ENCODE results near the gene AP1S1. TPM values are rescaled to one million over a fixed set of nuclear protein-coding genes. Genes with fewer than 3 reads are reported as not detected.
"Not testable (repeated sequence)": the region's sequence is repeated elsewhere in the genome, so short reads cannot be mapped to it uniquely, and the experiment has no call there.

Gene AP1S1
- total RNA-seq, 1 donor from 2014 or later: 10.7 TPM

GRCh38 chr7:101200504-101200861, 46.2 kb downstream of the AP1S1 start:
- Histone ChIP-seq H3K36me3 (no peaks in the 10 kb centered on the region), H3K4me3 (no peak overlapping the region), H3K27me3 (ENCODE audit: low read depth) (peaks cover 86% of the 10 kb centered on the region), H3K4me1 (peaks cover 10% of the 10 kb centered on the region), H3K27ac (replicated peaks) (no peak overlapping the region), H3K9me3 (replicated peaks) (no peaks in the 10 kb centered on the region)
- intact Hi-C loops (cut with micrococcal nuclease): no loop called here
- no peak for DNase-seq
- no peak for TF ChIP-seq CTCF (IDR thresholded peaks at IDR 0.05; ENCODE audit: borderline replicate concordance)

- Histone ChIP-seq H3K9me3 (replicated peaks) (no peaks in the 10 kb centered on the region), H3K4me1 (peaks cover 10% of the 10 kb centered on the region), H3K4me3 (peak within 1 kb of the TSS; percentile 42), H3K27ac (replicated peaks) (no peak within 1 kb of the TSS), H3K27me3 (ENCODE audit: low read depth) (peaks cover 80% of the 10 kb centered on the region), H3K36me3 (peaks cover 4% of the 10 kb centered on the region)
- DNase-seq: no peak
- intact Hi-C loops (cut with micrococcal nuclease): no loop called here
- no peak for TF ChIP-seq CTCF (IDR thresholded peaks at IDR 0.05; ENCODE audit: borderline replicate concordance)
Measured at GRCh38 chr7:101200862-101201599, 46.8 kb downstream of the AP1S1 start, which contains the start of gene MOGAT3. Gene MOGAT3, minus strand, starts transcription at chr7:101201036. Its CDS starts 182 bp downstream, at chr7:101200854.

- no peak for TF ChIP-seq CTCF (IDR thresholded peaks at IDR 0.05; ENCODE audit: borderline replicate concordance)
- H3K9me3 ChIP-seq (replicated peaks): no peaks in the 10 kb centered on the region
- DNase-seq: no peak
- intact Hi-C loops (cut with micrococcal nuclease): no loop called here
- no peak overlapping the region for H3K27ac ChIP-seq (replicated peaks)
- peaks cover 10% of the 10 kb centered on the region for H3K4me1 ChIP-seq
- peaks cover 71% of the 10 kb centered on the region for H3K27me3 ChIP-seq (ENCODE audit: low read depth)
- peaks cover 8% of the 10 kb centered on the region for H3K36me3 ChIP-seq
- peak overlapping the region; percentile 42 for H3K4me3 ChIP-seq
Measured at GRCh38 chr7:101201695-101202602, 47.7 kb downstream of the AP1S1 start.

GRCh38 chr7:101202603-101202918, 48.3 kb downstream of the AP1S1 start:
- peaks cover 10% of the 10 kb centered on the region for H3K4me1 ChIP-seq
- no peak for DNase-seq
- H3K9me3 ChIP-seq (replicated peaks): no peaks in the 10 kb centered on the region
- peaks cover 12% of the 10 kb centered on the region for H3K36me3 ChIP-seq
- H3K27ac ChIP-seq (replicated peaks): no peak overlapping the region
- intact Hi-C loops (cut with micrococcal nuclease): no loop called here
- H3K4me3 ChIP-seq: no peak overlapping the region
- H3K27me3 ChIP-seq (ENCODE audit: low read depth): peaks cover 66% of the 10 kb centered on the region
- no peak for TF ChIP-seq CTCF (IDR thresholded peaks at IDR 0.05; ENCODE audit: borderline replicate concordance)

GRCh38 chr7:101203740-101204738, 49.8 kb downstream of the AP1S1 start:
- H3K9me3 ChIP-seq (replicated peaks); H3K4me3 ChIP-seq; DNase-seq; H3K4me1 ChIP-seq; intact Hi-C loops (cut with micrococcal nuclease); H3K27ac ChIP-seq (replicated peaks): not testable (repeated sequence)
- H3K36me3 ChIP-seq: peaks cover 25% of the 10 kb centered on the region
- peaks cover 52% of the 10 kb centered on the region for H3K27me3 ChIP-seq (ENCODE audit: low read depth)
